Stimulated activated naive CD8-positive, alpha-beta T cell treated with anti-CD3 and anti-CD28 coated beads, Interleukin-15, amount 100 ng/mL, for 72 hours (primary cell): ENCODE results near the gene LAMB3.

Experiments used
- ATAC-seq: fragments of 150-1000 bp; cut with Tn5 transposase; 2 replicates; pipeline ENCODE4 v1.10.0; 2021; ENCODE audit warnings: mild to moderate bottlenecking, moderate library complexity
- DNase-seq, 2 donors: peaks; one replicate each; pipeline ENCODE4 v3.0.0; 2021 to 2022
- H3K27ac Mint-ChIP-seq, 2 donors: one replicate each; pipeline ENCODE4 v1.8.0; 2022; ENCODE audit warnings: mild to moderate bottlenecking in 2 of 2, mixed read lengths in 2 of 2, moderate library complexity in 2 of 2
- H3K27me3 Mint-ChIP-seq: one replicate; pipeline ENCODE4 v1.8.0; 2022; ENCODE audit warnings: mixed read lengths
- H3K4me1 Mint-ChIP-seq: one replicate; pipeline ENCODE4 v1.8.0; 2022; ENCODE audit warnings: mild to moderate bottlenecking, mixed read lengths
- H3K4me3 Mint-ChIP-seq, 2 donors: one replicate each; pipeline ENCODE4 v1.8.0; 2022; ENCODE audit warnings: mild to moderate bottlenecking in 2 of 2, mixed read lengths in 2 of 2, moderate library complexity in 1 of 2
- H3K9me3 Mint-ChIP-seq, 2 donors: one replicate each; pipeline ENCODE4 v1.8.0; 2022; ENCODE audit warnings: mixed read lengths in 2 of 2

Gene LAMB3

DNA sequence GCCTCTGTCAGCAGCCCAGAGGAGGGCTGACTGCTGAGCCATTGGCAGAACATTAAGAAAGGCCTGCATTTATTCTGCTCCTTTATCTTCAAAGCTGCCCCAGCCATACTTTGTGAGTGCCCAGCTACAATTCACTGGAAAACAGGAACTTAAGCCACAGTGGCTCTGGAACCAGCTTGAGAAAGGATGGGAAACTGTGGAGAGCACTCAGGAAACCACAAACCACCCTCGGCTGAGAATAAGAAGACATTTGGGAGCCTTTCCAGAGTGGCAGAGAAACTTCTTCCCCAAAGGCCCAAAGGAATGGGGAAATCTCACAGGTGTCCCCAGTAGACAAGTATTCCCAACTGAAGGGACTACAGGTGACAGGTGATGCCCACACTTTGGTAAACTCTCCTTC is 1.8 kb downstream of the LAMB3 start:
- peaks cover 62% of the 10 kb centered on the region for H3K4me1 Mint-ChIP-seq
- peaks cover 7% of the 10 kb centered on the region for H3K27me3 Mint-ChIP-seq
- no peak overlapping the region for H3K27ac Mint-ChIP-seq
- DNase-seq (no peak), ATAC-seq (no peak)
- H3K9me3 Mint-ChIP-seq, result no peaks in the 10 kb centered on the region
- H3K4me3 Mint-ChIP-seq, result no peak overlapping the region

DNA sequence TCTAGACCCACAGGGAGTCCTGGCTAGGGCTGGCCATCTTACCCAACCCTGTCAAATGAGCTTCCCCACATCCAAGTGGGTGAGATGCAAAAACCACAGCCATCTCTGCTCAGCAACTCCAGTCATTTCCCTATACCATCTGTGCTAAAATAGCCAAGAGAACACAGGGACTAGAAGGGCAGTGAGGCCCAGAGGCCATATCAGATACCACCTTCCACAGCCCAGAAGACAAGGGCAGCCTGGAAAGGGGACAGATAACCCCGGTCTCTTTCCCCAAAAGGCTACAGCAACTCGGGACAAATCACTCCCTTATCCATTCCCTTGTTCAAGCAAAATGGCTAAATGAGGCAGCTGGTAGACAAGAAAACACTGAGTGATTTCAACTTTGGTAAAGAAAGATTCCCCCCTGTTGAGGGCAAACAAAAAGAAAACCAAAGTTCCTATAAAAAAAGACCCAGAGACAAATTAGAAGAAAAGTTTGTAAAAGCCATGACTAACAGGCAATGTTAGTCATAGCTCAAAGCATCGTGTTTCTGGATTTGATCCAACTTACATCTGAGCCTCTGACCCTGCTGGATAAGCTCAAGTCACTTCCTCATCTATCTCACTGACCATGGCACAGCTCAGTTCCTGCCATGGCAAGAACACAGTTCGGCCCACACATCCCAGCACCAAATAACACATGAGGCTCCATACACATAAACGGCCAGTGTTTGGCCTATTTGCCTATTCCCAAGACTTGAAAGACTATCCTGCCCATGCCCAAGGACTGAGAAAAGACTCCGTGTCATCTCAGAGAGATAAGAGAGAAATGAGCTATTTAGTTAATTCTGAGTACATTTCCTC is 3.1 kb downstream of the LAMB3 start:
- DNase-seq (no peak), ATAC-seq (no peak)
- no peak overlapping the region for H3K27ac Mint-ChIP-seq
- H3K9me3 Mint-ChIP-seq, result no peaks in the 10 kb centered on the region
- H3K4me1 Mint-ChIP-seq, result peaks cover 53% of the 10 kb centered on the region
- no peaks in the 10 kb centered on the region for H3K27me3 Mint-ChIP-seq
- H3K4me3 Mint-ChIP-seq, result no peak overlapping the region

DNA sequence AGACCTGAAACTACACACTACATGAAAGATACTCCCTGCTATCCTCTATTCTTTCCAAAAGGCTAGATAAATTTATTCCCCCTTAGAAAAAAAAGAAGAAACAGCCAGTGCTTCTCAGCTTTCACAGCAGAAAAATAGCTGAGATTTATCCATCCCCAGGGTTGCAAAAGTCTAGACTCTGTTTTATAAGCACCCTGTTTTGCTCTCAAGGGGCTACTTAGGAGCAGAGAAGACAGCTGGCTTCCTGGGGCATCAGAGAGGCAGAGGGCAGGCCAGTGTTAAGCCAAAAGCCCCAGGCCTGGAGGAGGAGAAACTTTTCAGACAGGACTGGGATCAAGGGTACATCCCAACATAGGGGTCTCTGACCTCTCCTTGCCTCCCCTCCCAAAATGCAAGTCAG is 3.9 kb downstream of the LAMB3 start:
- Mint-ChIP-seq H3K9me3 (no peaks in the 10 kb centered on the region), H3K27me3 (no peaks in the 10 kb centered on the region), H3K4me3 (no peak overlapping the region), H3K4me1 (peaks cover 45% of the 10 kb centered on the region), H3K27ac (no peak overlapping the region)
- DNase-seq (no peak), ATAC-seq (no peak)

DNA sequence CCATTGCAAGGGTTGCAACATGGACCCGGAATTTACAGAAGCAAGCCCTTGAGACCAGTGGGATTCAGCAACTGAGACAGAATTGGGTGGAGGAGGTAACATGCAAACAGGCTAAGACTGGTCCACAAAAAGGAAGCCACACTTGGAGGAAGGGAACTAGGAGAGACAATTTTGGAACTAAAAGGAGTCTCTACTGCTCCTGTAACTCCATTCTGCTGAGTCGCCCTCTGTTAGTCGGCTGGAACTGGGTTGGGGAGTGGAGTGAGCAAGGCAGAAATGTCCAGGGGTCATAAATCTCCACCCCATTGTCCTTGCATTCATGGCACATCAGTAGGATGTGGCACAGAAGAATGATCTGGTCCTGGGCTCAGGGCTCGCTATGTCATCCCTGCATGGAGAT is 5.1 kb downstream of the LAMB3 start:
- no peaks in the 10 kb centered on the region for H3K9me3 Mint-ChIP-seq
- H3K27ac Mint-ChIP-seq, result no peak overlapping the region
- no peak for ATAC-seq
- H3K4me1 Mint-ChIP-seq, result peaks cover 33% of the 10 kb centered on the region
- no peaks in the 10 kb centered on the region for H3K27me3 Mint-ChIP-seq
- H3K4me3 Mint-ChIP-seq, result no peak overlapping the region
- no peak for DNase-seq

DNA sequence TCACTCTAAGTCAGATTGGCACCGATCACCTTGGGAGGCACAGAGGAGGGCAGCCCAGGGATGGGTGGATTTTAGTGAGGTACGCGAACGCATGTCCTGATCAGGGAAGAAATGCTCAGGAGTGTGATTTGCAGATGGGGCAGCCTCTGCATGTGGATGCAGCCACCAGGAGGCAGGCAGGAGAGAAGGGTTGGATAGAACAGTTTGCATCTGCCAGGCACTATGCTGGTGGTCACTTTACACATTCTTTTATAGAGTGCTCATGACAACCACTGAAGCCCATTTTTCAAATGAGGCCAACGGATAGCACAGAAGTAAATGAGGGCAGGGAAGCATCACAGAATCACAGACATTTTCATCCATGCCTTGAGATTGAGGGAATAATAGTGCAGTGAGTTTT is 5.7 kb downstream of the LAMB3 start:
- no peaks in the 10 kb centered on the region for H3K27me3 Mint-ChIP-seq
- DNase-seq (no peak), ATAC-seq (no peak)
- H3K4me1 Mint-ChIP-seq, result peaks cover 27% of the 10 kb centered on the region
- no peak overlapping the region for H3K27ac Mint-ChIP-seq
- no peak overlapping the region for H3K4me3 Mint-ChIP-seq
- no peaks in the 10 kb centered on the region for H3K9me3 Mint-ChIP-seq

DNA sequence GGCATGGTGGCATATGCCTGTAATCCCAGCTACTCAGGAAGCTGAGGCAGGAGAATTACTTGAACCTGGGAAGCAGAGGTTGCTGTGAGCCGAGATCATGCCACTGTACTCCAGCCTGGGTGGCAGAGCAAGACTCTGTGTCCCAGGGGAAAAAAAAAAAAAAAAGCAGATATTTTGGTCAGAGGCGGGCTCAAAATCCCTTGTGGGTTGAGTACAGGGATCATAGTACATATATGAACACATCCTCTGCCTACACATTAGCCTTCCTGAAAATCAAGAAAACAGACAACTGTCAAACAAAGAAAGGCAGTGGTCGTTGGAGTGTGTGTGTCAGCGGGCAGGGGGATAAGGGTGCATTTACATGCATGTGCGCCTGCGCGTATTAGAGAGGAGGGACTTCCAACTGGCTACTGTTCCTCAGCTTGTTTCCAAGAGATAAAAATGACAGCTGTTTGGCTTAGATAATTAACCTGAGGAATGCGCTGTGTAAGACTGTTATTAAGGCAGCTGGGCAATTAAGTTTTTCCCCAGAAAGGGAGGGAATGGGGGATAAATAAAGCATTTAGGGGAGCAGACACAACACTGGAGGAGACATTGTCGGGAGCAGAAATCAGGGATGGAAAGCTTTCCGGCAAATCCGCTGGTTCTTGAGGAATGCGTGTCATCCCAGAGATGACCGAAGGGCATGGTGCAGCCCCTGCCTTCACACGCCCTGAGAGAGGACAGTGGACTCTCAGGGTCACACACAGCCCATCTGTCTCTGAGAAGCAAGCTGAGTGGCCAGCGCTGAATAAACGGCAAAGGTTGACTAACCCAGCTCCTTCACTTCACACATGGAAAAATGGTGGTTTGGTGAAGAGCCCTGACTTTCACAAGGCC is 6.4 kb downstream of the LAMB3 start:
- H3K27me3 Mint-ChIP-seq, result no peaks in the 10 kb centered on the region
- H3K27ac Mint-ChIP-seq, result peak overlapping the region in 1 of 2 donors; percentile 7
- ATAC-seq (no peak), DNase-seq (no peak)
- peaks cover 20% of the 10 kb centered on the region for H3K4me1 Mint-ChIP-seq
- H3K9me3 Mint-ChIP-seq, result no peaks in the 10 kb centered on the region
- no peak overlapping the region for H3K4me3 Mint-ChIP-seq

DNA sequence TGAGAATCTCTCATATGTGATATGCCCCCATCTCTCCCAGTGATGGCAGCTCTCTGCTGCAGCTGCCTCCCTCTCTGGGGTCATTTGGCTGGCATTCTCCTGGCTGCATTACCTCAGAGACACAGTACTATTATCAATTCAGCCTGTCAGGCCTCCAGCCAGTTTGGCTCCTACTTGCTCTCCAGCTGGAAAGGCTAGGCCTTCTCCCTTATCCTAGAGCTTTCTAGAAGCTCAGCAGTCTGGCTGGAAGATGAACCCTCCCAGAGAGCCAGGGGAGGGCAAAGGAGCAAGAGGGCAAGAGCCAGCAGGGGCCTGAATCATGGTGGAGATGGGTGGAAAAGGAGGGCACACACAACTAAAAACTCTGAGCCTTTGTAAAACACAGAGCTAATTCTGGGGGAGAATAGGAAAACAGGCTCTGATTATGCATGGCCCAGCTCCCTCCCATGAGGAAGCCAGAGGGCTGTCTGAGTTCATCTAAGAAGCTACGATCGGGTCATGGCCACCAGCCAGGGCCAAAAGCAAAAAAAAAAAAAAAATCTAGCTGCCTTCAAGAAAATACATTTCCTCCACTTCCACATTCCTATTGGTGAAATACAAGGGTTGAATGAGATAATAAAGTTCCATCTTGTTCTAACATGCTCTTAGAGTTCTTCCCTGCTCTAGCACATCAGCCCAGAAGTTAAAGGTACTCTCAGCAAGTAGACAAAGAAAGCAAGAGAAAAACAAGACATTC is 8.8 kb downstream of the LAMB3 start:
- no peak for DNase-seq
- Mint-ChIP-seq H3K9me3 (no peaks in the 10 kb centered on the region), H3K27me3 (no peaks in the 10 kb centered on the region), H3K4me1 (no peaks in the 10 kb centered on the region), H3K27ac (no peak overlapping the region), H3K4me3 (no peak overlapping the region)
- ATAC-seq, result no peak

DNA sequence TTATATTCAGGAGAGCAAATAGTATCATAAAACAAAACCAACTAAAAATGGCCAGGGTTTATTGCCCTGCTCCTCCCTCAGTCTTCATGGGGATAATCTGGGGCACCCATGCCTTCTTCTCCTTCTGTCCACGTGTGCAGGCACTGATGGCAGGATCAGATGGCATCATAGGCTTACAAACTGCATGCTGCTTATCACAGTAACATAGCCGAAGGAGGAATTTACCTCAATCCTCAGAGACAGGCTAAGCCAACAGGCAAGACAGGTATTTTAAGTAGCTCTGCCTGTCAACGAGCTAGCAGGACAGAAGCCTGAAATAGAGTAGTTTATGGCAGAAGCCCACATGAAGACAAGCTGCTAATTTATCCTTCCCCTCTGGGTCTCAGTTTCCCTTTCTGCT is 9.4 kb downstream of the LAMB3 start:
- no peaks in the 10 kb centered on the region for H3K27me3 Mint-ChIP-seq
- no peak for DNase-seq
- ATAC-seq, result no peak
- H3K4me3 Mint-ChIP-seq, result no peak overlapping the region
- H3K27ac Mint-ChIP-seq, result no peak overlapping the region
- H3K9me3 Mint-ChIP-seq, result no peaks in the 10 kb centered on the region
- no peaks in the 10 kb centered on the region for H3K4me1 Mint-ChIP-seq

DNA sequence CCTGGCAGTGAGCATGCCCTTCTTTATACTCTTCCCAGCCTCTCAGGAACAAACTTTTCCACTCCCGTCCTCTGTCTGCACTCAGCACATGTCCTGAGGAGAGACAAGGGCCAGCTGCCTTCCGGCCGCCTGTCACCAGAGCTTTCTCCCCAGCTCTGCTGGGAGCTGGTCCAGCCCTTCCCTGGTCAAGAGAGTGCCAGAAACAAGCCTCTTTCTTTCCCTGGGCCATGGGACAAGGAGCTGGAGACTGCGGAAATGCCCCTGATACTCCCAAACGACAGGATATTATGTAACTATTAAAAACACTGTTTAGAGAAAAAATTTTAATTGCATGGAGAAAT is 10.4 kb downstream of the LAMB3 start:
- no peak for DNase-seq

DNA sequence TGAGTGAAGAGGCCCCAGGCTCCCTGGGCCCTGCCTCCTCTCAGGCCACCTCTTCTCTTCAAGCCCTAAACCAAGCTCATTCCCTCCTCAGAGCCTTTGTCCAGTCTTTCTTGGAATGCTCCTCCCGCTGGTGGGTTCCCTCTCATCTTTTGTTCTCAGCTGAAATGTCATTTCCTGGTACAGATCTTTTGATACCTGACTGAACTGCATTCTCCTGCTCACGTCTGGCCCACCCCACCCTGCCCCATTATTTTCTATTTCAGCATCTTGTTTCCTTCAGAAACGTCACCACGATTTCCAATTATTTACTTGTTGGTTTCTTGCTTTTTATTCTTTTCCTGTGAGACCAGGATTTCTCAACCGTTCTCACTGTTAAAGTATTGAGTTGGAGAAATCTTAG is 16.4 kb downstream of the LAMB3 start:
- no peak overlapping the region for H3K4me3 Mint-ChIP-seq

More for the DNA sequence above, 10.4 kb downstream of the LAMB3 start:
- Mint-ChIP-seq H3K27ac (no peak overlapping the region), H3K4me1 (no peaks in the 10 kb centered on the region), H3K4me3 (no peak overlapping the region), H3K27me3 (no peaks in the 10 kb centered on the region), H3K9me3 (no peaks in the 10 kb centered on the region)
- no peak for ATAC-seq

DNA sequence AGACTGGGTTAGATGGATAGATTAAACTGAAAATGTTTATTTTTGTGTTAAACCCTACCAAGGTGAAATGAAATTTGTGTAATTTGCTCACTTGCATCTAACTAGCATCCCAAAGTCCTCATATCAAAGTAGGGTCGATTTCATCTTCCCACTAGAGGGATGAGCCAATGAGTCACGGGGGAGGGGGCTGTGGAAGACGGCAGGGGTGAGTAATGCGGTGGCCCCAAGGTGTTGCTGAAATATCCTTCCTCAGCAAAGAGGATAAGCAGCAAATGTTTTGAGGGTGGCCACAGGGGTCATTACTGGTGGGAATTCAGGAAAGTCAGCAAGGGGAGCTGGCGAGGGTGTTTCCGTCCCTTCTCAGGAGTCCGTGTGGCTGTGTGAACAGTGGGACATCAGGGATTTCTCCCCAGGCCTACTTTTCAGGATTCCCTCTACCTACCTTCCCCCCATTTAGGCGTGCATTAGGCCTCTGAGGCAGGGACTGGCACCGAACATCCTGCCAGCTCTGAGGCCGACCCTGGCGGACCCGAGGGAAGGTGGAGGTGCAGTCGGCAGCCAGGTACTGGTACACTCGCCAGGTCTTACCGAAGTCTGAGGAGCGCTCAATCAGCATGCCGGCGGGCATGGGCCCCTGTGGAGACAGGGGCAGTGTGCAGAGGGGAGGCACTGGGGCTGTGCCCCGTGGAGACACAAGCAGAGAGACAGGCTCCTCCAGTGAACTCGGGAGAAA is 18.1 kb downstream of the LAMB3 start:
- no peak for DNase-seq
- ATAC-seq, result peak; percentile 32
- H3K27me3 Mint-ChIP-seq, result no peaks in the 10 kb centered on the region
- H3K9me3 Mint-ChIP-seq, result no peaks in the 10 kb centered on the region
- H3K27ac Mint-ChIP-seq, result no peak overlapping the region
- H3K4me3 Mint-ChIP-seq, result no peak overlapping the region
- no peaks in the 10 kb centered on the region for H3K4me1 Mint-ChIP-seq

More for the DNA sequence above, 16.4 kb downstream of the LAMB3 start:
- ATAC-seq, result no peak
- Mint-ChIP-seq H3K9me3 (no peaks in the 10 kb centered on the region), H3K4me1 (no peaks in the 10 kb centered on the region), H3K27ac (peak overlapping the region in 1 of 2 donors; percentile 70), H3K27me3 (no peaks in the 10 kb centered on the region)
- no peak for DNase-seq

DNA sequence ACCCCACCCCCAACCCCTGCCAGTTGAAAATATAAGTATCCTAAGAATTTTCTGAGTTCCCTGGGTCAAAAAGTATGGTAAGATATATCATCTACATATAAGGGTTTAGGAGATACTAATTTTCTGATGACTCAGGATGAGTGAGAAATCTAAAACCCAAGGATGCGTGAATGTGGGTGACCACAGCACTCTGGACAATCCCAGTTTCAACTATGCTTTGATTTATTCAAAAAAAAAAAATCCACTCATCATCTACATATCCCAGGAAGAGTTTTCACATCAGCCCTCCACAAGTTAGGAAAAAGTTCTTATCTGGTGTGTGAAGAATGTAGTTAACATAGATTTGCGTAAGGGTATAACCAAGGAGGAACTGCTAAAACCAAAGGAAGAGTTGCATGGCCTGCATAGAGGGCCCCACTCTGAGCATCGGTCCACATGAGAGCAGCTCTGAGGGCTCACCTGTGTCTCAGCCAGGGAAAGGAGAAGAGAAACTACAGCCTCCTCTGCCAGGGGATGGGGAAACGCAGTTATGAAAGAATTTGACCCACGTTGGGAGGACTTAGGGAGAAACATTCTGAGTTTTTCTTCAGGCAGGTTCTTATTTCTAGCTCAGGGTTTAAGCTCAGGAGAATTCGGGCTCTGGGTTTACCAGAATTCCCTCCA is 18.8 kb downstream of the LAMB3 start:
- H3K4me3 Mint-ChIP-seq, result no peak overlapping the region
- DNase-seq, result no peak
- H3K27me3 Mint-ChIP-seq, result no peaks in the 10 kb centered on the region
- no peaks in the 10 kb centered on the region for H3K4me1 Mint-ChIP-seq
- no peak for ATAC-seq
- peak overlapping the region; percentile 12 to 13 for H3K27ac Mint-ChIP-seq
- H3K9me3 Mint-ChIP-seq, result no peaks in the 10 kb centered on the region

DNA sequence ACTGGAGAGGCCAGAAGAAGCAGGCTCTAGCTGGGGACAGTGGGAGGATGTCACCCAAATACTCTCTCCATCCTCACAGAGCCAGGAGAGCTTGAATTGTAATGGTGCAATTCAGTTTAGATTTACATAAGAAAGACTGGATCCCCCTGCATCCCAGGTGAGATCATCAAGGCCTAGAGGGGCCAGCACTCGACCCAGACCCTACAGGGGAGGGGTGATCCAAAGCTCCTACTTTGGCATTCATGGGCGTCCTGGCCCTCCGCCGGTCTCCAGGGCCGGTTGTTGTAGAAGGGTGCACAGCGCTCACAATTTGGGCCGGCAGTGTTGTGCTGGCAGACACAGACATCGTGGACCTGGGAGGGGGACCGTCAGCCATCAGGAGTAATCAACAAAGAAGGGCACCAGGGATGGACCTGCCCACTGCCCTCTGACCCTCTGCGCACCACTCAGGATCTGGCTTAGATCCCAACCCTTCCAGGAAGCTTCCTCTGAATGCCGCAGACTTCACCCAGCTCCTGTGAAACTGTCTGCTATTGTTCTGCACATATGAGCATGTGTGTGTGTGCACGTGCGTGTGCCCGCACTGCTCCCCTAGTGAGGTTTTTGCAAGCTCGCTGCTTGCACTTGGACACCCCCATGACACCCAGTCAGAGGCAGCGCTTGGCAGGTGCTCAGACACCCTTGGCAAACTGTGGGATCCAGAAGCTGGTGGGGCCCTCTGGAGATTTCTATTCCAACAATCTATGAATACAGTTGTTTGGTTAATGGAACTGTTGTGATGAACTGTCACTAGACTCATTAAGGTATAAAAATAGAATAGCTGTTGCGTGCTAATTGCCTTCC is 21.6 kb downstream of the LAMB3 start:
- H3K27me3 Mint-ChIP-seq, result peaks cover 5% of the 10 kb centered on the region
- peak overlapping the region in 1 of 2 donors; percentile 59 for H3K27ac Mint-ChIP-seq
- peaks cover 8% of the 10 kb centered on the region for H3K4me1 Mint-ChIP-seq
- H3K4me3 Mint-ChIP-seq, result no peak overlapping the region
- ATAC-seq, result no peak
- no peaks in the 10 kb centered on the region for H3K9me3 Mint-ChIP-seq
- DNase-seq, result no peak
